ENCODE measurements around the gene ZNF77. TPM values are rescaled to one million over a fixed set of nuclear protein-coding genes. Genes with fewer than 3 reads are reported as not detected.

ZNF77 gene
- total RNA-seq: 1 to 10 TPM; 2.6 to 3.5 TPM
- polyA plus RNA-seq: 1 to 10 TPM in 1 of 2 donors, under 1 TPM in 1; 0.90 to 1.1 TPM

GRCh38 chr19:2944775-2945574, at the start of gene ZNF77:
Gene ZNF77, minus strand, starts transcription at chr19:2944971. Its CDS starts 131 bp downstream, at chr19:2944840.
- peaks cover 8 to 22% (median 17%) of the 10 kb centered on the region in 4 donors for H3K4me1 ChIP-seq (ENCODE audit: control insufficient read depth in 4 of 4, insufficient read depth in 4 of 4, low read length in 3 of 4)
- 2% methylated on average over 74 of the region's 74 CpGs for WGBS
- peak within 1 kb of the TSS; percentile 26 to 63 for H3K9ac ChIP-seq (ENCODE audit: low read depth in 1 of 2, low read length in 2 of 2)
- no peaks in the 10 kb centered on the region for H3K36me3 ChIP-seq (ENCODE audit: control insufficient read depth in 4 of 4, insufficient read depth in 3 of 4, low read depth in 1 of 4, low read length in 3 of 4)
- H3K27ac ChIP-seq (ENCODE audit: low read depth in 1 of 2, low read length in 2 of 2): peak within 1 kb of the TSS; percentile 92 to 94
- no peaks in the 10 kb centered on the region for H3K9me3 ChIP-seq (ENCODE audit: control insufficient read depth in 4 of 4, low read length in 3 of 4)
- TF ChIP-seq TAF1 (conservative IDR thresholded peaks at IDR 0.05): peak; percentile 22
- TF ChIP-seq RAD21 (IDR thresholded peaks at IDR 0.05): peak in 1 of 2 donors; percentile 22
- peak; percentile 14 for TF ChIP-seq CTCF (IDR thresholded peaks at IDR 0.05; ENCODE audit: low read depth, low read length, missing input control)
- TF ChIP-seq HNF4A (conservative IDR thresholded peaks at IDR 0.05): peak in 1 of 2 donors; percentile 7
- TF ChIP-seq HNF4G (IDR thresholded peaks at IDR 0.05): no peak
- no peak for TF ChIP-seq FOXA2 (IDR thresholded peaks at IDR 0.05)
- TF ChIP-seq, protein P1, sequence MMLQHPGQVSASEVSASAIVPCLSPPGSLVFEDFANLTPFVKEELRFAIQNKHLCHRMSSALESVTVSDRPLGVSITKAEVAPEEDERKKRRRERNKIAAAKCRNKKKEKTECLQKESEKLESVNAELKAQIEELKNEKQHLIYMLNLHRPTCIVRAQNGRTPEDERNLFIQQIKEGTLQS (IDR thresholded peaks at IDR 0.05): no peak
- TF ChIP-seq JUND (IDR thresholded peaks at IDR 0.05): peak in 1 of 2 donors; percentile 27
- TF ChIP-seq FOXA1 (IDR thresholded peaks at IDR 0.05): no peak
- TF ChIP-seq ZBTB33 (IDR thresholded peaks at IDR 0.05): no peak
- TF ChIP-seq SP1 (IDR thresholded peaks at IDR 0.05): peak; percentile 100
- TF ChIP-seq NR2F2 (IDR thresholded peaks at IDR 0.05): peak; percentile 33
- peak; percentile 24 for TF ChIP-seq YY1 (IDR thresholded peaks at IDR 0.05)
- peak; percentile 55 to 69 for TF ChIP-seq RXRA (IDR thresholded peaks at IDR 0.05)
- TF ChIP-seq, protein P2, sequence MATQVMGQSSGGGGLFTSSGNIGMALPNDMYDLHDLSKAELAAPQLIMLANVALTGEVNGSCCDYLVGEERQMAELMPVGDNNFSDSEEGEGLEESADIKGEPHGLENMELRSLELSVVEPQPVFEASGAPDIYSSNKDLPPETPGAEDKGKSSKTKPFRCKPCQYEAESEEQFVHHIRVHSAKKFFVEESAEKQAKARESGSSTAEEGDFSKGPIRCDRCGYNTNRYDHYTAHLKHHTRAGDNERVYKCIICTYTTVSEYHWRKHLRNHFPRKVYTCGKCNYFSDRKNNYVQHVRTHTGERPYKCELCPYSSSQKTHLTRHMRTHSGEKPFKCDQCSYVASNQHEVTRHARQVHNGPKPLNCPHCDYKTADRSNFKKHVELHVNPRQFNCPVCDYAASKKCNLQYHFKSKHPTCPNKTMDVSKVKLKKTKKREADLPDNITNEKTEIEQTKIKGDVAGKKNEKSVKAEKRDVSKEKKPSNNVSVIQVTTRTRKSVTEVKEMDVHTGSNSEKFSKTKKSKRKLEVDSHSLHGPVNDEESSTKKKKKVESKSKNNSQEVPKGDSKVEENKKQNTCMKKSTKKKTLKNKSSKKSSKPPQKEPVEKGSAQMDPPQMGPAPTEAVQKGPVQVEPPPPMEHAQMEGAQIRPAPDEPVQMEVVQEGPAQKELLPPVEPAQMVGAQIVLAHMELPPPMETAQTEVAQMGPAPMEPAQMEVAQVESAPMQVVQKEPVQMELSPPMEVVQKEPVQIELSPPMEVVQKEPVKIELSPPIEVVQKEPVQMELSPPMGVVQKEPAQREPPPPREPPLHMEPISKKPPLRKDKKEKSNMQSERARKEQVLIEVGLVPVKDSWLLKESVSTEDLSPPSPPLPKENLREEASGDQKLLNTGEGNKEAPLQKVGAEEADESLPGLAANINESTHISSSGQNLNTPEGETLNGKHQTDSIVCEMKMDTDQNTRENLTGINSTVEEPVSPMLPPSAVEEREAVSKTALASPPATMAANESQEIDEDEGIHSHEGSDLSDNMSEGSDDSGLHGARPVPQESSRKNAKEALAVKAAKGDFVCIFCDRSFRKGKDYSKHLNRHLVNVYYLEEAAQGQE (IDR thresholded peaks at IDR 0.05): no peak
- TF ChIP-seq GABPA (IDR thresholded peaks at IDR 0.05 in 1 of 2, conservative IDR thresholded peaks at IDR 0.05 in 1 of 2): peak in 1 of 2 donors; percentile 67
- TF ChIP-seq, protein P3, sequence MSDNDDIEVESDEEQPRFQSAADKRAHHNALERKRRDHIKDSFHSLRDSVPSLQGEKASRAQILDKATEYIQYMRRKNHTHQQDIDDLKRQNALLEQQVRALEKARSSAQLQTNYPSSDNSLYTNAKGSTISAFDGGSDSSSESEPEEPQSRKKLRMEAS (IDR thresholded peaks at IDR 0.05): peak; percentile 48
- TF ChIP-seq EGR1 (IDR thresholded peaks at IDR 0.05; ENCODE audit: low read depth in 2 of 2): peak in 1 of 2 donors; percentile 24
- peak within 1 kb of the TSS; percentile 64 to 80 (median 78) for H3K4me3 ChIP-seq (ENCODE audit: low read depth in 1 of 3, low read length in 3 of 3)
- no peaks in the 10 kb centered on the region for H3K27me3 ChIP-seq (ENCODE audit: control insufficient read depth in 4 of 4, insufficient read depth in 4 of 4, low read length in 3 of 4)
- DNase-seq (ENCODE audit: low spot score): peak; percentile 94
